ENCODE measurements around the gene ENTPD3.

DNA sequence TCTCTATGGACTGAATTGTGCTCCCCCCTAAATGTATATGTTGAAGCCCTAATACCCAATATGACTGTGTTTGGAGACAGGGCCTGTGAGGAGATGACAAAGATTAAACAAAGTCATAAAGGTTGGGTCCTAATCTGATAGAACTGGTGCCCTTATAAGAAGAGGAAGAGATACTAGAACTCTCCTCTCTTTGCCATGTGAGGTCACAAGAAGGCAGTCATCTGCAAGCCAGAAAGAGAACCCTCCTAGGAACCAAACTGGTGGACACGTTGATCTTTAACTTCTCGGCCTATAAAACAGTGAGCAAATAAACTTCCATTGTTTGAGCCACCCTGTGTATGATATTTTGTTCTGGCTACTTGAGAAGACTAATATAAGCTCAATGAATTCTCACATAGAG lies 31.6 kb upstream of the ENTPD3 start:
- TF ChIP-seq CTCF (IDR thresholded peaks at IDR 0.05), result no peak
- no peak for TF ChIP-seq EP300 (IDR thresholded peaks at IDR 0.05)
